H9 (cell line): ENCODE results near the gene TSC2. TPM values are rescaled to one million over a fixed set of nuclear protein-coding genes. Genes with fewer than 3 reads are reported as not detected.

Source experiments
- DNase-seq: peaks from one replicate; pipeline ENCODE4 v3.0.0-alpha.2; 2017
- H2AFZ ChIP-seq: one replicate; pipeline ENCODE4 v1.6.1; 2013; ENCODE audit warnings: mild to moderate bottlenecking, low read length, control low read depth, moderate library complexity
- H2AK5ac ChIP-seq: 2 replicates; pipeline ENCODE4 v1.6.1; 2013; ENCODE audit warnings: low read length, control low read depth, mixed read lengths; ENCODE audit not compliant: insufficient read length
- H2BK120ac ChIP-seq: one replicate; pipeline ENCODE4 v1.6.1; 2013; ENCODE audit warnings: low read depth, mild to moderate bottlenecking, low read length, control low read depth, inconsistent platforms; ENCODE audit not compliant: poor library complexity, severe bottlenecking
- H2BK12ac ChIP-seq: 2 replicates; pipeline ENCODE4 v1.6.1; 2013; ENCODE audit warnings: low read length, control low read depth, mixed read lengths, low read depth; ENCODE audit not compliant: insufficient read length
- H2BK15ac ChIP-seq: 2 replicates; pipeline ENCODE4 v1.6.1; 2013; ENCODE audit warnings: low read depth, low read length, control low read depth
- H2BK20ac ChIP-seq: one replicate; pipeline ENCODE4 v1.6.1; 2013; ENCODE audit warnings: low read depth, mild to moderate bottlenecking, low read length, control low read depth, inconsistent platforms; ENCODE audit not compliant: poor library complexity, severe bottlenecking
- H2BK5ac ChIP-seq: 2 replicates; pipeline ENCODE4 v1.6.1; 2013; ENCODE audit warnings: low read length, control low read depth, mixed read lengths; ENCODE audit not compliant: insufficient read length
- H3K14ac ChIP-seq: 2 replicates; pipeline ENCODE4 v1.6.1; 2013; ENCODE audit warnings: low read length, control low read depth; ENCODE audit not compliant: insufficient read depth
- H3K18ac ChIP-seq: 2 replicates; pipeline ENCODE4 v1.6.1; 2013; ENCODE audit warnings: low read depth, mild to moderate bottlenecking, mixed read lengths, low read length, control low read depth; ENCODE audit not compliant: insufficient read length
- H3K23ac ChIP-seq: 2 replicates; pipeline ENCODE4 v1.6.1; 2013; ENCODE audit warnings: low read length, control low read depth, mixed read lengths, low read depth; ENCODE audit not compliant: insufficient read length
- H3K23me2 ChIP-seq: 2 replicates; pipeline ENCODE4 v1.6.1; 2013; ENCODE audit warnings: low read depth, mild to moderate bottlenecking, mixed read lengths, low read length, control low read depth; ENCODE audit not compliant: insufficient read length, poor library complexity, severe bottlenecking
- H3K27ac ChIP-seq: 2 replicates; pipeline ENCODE4 v1.5.1; 2013; ENCODE audit warnings: low read length, control low read depth, mixed read lengths, low read depth; ENCODE audit not compliant: insufficient read length
- H3K27me3 ChIP-seq: 2 replicates; pipeline ENCODE4 v1.6.1; 2013; ENCODE audit warnings: low read length, control low read depth, inconsistent platforms; ENCODE audit not compliant: insufficient read depth
- H3K4ac ChIP-seq: 2 replicates; pipeline ENCODE4 v1.6.1; 2013; ENCODE audit warnings: low read depth, mild to moderate bottlenecking, control low read depth, inconsistent platforms, low read length, moderate library complexity
- H3K4me1 ChIP-seq: 2 replicates; pipeline ENCODE4 v1.6.1; 2013; ENCODE audit warnings: low read length, control low read depth, inconsistent platforms; ENCODE audit not compliant: insufficient read depth
- H3K4me2 ChIP-seq: 2 replicates; pipeline ENCODE4 v1.6.1; 2013; ENCODE audit warnings: low read length, control low read depth, mixed read lengths; ENCODE audit not compliant: insufficient read length, insufficient read depth
- H3K56ac ChIP-seq: 2 replicates; pipeline ENCODE4 v1.6.1; 2013; ENCODE audit warnings: low read depth, mild to moderate bottlenecking, mixed read lengths, low read length, control low read depth; ENCODE audit not compliant: insufficient read length
- H3K79me1 ChIP-seq: 2 replicates; pipeline ENCODE4 v1.6.1; 2013; ENCODE audit warnings: low read depth, mild to moderate bottlenecking, moderate library complexity, low read length, control low read depth, inconsistent platforms; ENCODE audit not compliant: insufficient read depth, poor library complexity, severe bottlenecking
- H3K79me2 ChIP-seq: 2 replicates; pipeline ENCODE4 v1.6.1; 2013; ENCODE audit warnings: low read length, control low read depth, inconsistent platforms; ENCODE audit not compliant: insufficient read depth
- H3K9ac ChIP-seq: 2 replicates; pipeline ENCODE4 v1.6.1; 2013; ENCODE audit warnings: low read length, control low read depth, mixed read lengths; ENCODE audit not compliant: insufficient read length; ENCODE audit errors: extremely low read depth
- H3K9me3 ChIP-seq: one replicate; pipeline ENCODE4 v1.6.1; 2013; ENCODE audit warnings: low read depth, low read length, inconsistent platforms; ENCODE audit not compliant: control insufficient read depth
- H3T11ph ChIP-seq: one replicate; pipeline ENCODE4 v1.6.1; 2013; ENCODE audit warnings: mild to moderate bottlenecking, low read length, control low read depth, inconsistent platforms
- H4K20me1 ChIP-seq: one replicate; pipeline ENCODE4 v1.6.1; 2013; ENCODE audit not compliant: control insufficient read depth, insufficient read length, insufficient read depth
- H4K5ac ChIP-seq: 2 replicates; pipeline ENCODE4 v1.6.1; 2013; ENCODE audit warnings: low read depth, mild to moderate bottlenecking, mixed read lengths, low read length, control low read depth; ENCODE audit not compliant: insufficient read length
- H4K8ac ChIP-seq: replicated peaks from 2 replicates; pipeline ENCODE4 v1.6.1; 2013; ENCODE audit warnings: low read length, control low read depth, mixed read lengths, low read depth; ENCODE audit not compliant: insufficient read length
- H4K91ac ChIP-seq: 2 replicates; pipeline ENCODE4 v1.6.1; 2013; ENCODE audit warnings: low read depth, mild to moderate bottlenecking, moderate library complexity, mixed read lengths, low read length, control low read depth; ENCODE audit not compliant: insufficient read length
- H3K27ac Mint-ChIP-seq, 3 experiments: 2 replicates in 2 of 3; 3 replicates in 1 of 3; pipeline ENCODE4 v1.8.0; 2020 to 2021; ENCODE audit warnings: mixed read lengths in 3 of 3, mild to moderate bottlenecking in 1 of 3, moderate library complexity in 1 of 3
- H3K27me3 Mint-ChIP-seq: 2 replicates; pipeline ENCODE4 v1.8.0; 2021; ENCODE audit warnings: low read depth, mild to moderate bottlenecking, moderate library complexity, mixed read lengths
- H3K36me3 Mint-ChIP-seq, 3 experiments: 2 replicates in 2 of 3; 3 replicates in 1 of 3; pipeline ENCODE4 v1.8.0; 2020 to 2021; ENCODE audit warnings: low read depth in 3 of 3, mixed read lengths in 3 of 3; ENCODE audit not compliant: insufficient read depth in 1 of 3
- H3K4me1 Mint-ChIP-seq, 2 experiments: 2 replicates each; pipeline ENCODE4 v1.8.0; 2020; ENCODE audit warnings: mixed read lengths in 2 of 2
- H3K4me3 Mint-ChIP-seq, 2 experiments: 2 replicates in 1 of 2; 3 replicates in 1 of 2; pipeline ENCODE4 v1.8.0; 2020 to 2021; ENCODE audit warnings: mild to moderate bottlenecking in 2 of 2, mixed read lengths in 2 of 2, moderate library complexity in 1 of 2
- H3K9me3 Mint-ChIP-seq, 2 experiments: 2 replicates in 1 of 2; 3 replicates in 1 of 2; pipeline ENCODE4 v1.8.0; 2020; ENCODE audit warnings: mild to moderate bottlenecking in 2 of 2, mixed read lengths in 2 of 2, moderate library complexity in 1 of 2
- WGBS: extraction: QIAGEN DNeasy Blood & Tissue Kit; methylation state at CpG from one replicate; pipeline ENCODE4 v1.1.7; 2013; ENCODE audit warnings: missing lambda C conversion rate, low lambda C conversion rate, mixed read lengths; ENCODE audit not compliant: insufficient read length; ENCODE audit errors: extremely low coverage; 5-methylcytosine and 5-hydroxymethylcytosine counted together
- total RNA-seq: library from RNA; stranded (reverse); gene quantifications from 2 replicates; pipeline ENCODE4 v1.2.1, GENCODE V29; 2021
- TF ChIP-seq, protein P1 (sequence below): fragments of 200-600 bp; sonication (generic); conservative IDR thresholded peaks from 3 replicates; pipeline ENCODE4 v1.8.0; 2021; ENCODE audit warnings: antibody characterized with exemption, mild to moderate bottlenecking

Gene TSC2
- total RNA-seq, 1 experiment from 2014 or later: 122 TPM

DNA sequence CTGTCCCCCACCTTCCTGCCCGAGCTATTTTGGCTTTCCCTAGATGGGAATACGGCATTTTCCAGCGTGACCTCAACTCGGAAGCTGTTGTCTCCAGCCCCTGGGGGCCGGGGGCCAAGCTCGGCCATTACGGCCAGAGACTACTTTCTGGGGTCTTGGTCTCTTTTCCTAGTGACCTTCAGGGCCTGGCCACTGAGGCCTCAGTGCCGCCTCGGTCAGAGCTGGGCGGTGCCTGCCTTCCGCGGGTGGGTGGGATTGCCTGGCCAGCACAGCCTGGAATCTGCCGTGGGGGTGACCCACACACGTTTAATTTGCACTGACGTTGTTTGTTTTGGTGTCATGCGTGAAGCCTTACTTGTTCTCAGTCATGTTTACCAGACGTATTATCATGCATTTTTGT lies 29.2 kb downstream of the TSC2 start:
- Histone ChIP-seq H3K18ac (no peak overlapping the region), H3K79me1 (no peaks in the 10 kb centered on the region), H3K14ac (no peak overlapping the region), H3K23ac (no peak overlapping the region), H3K79me2 (no peaks in the 10 kb centered on the region), H2BK120ac (no peak overlapping the region), H3T11ph (no peak overlapping the region), H4K91ac (no peak overlapping the region), H2BK20ac (no peak overlapping the region), H3K4me2 (no peak overlapping the region), H3K23me2 (no peaks in the 10 kb centered on the region), H2BK15ac (no peak overlapping the region), H3K27me3 (no peaks in the 10 kb centered on the region), H2BK5ac (no peak overlapping the region), H3K56ac (no peak overlapping the region), H2BK12ac (no peak overlapping the region), H3K4ac (no peak overlapping the region), H3K27ac (no peak overlapping the region), H4K20me1 (no peaks in the 10 kb centered on the region), H3K9ac (no peak overlapping the region), H2AK5ac (no peak overlapping the region), H4K8ac (no peak overlapping the region), H3K9me3 (no peaks in the 10 kb centered on the region), H4K5ac (no peak overlapping the region), H2AFZ (no peak overlapping the region), H3K4me1 (no peaks in the 10 kb centered on the region)
- peaks cover 5 to 38% (median 28%) of the 10 kb centered on the region in 3 experiments; a peak in 6 of 7 replicates for H3K36me3 Mint-ChIP-seq
- no peak overlapping the region for H3K4me3 Mint-ChIP-seq
- no peaks in the 10 kb centered on the region for H3K4me1 Mint-ChIP-seq
- DNase-seq: no peak
- no peaks in the 10 kb centered on the region for H3K9me3 Mint-ChIP-seq
- TF ChIP-seq, protein P1, sequence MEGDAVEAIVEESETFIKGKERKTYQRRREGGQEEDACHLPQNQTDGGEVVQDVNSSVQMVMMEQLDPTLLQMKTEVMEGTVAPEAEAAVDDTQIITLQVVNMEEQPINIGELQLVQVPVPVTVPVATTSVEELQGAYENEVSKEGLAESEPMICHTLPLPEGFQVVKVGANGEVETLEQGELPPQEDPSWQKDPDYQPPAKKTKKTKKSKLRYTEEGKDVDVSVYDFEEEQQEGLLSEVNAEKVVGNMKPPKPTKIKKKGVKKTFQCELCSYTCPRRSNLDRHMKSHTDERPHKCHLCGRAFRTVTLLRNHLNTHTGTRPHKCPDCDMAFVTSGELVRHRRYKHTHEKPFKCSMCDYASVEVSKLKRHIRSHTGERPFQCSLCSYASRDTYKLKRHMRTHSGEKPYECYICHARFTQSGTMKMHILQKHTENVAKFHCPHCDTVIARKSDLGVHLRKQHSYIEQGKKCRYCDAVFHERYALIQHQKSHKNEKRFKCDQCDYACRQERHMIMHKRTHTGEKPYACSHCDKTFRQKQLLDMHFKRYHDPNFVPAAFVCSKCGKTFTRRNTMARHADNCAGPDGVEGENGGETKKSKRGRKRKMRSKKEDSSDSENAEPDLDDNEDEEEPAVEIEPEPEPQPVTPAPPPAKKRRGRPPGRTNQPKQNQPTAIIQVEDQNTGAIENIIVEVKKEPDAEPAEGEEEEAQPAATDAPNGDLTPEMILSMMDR: no peak
- no CpG with 5 or more reads among the region's 17 CpGs for WGBS
- no peaks in the 10 kb centered on the region for H3K27me3 Mint-ChIP-seq
- peak overlapping the region in 2 of 3 experiments; percentile 32 to 76; a peak in 4 of 7 replicates for H3K27ac Mint-ChIP-seq
